ENCODE measurements around the gene NTRK3.

Gene NTRK3

GRCh38 chr15:88178631-88179030 lies 77.9 kb downstream of the NTRK3 start:
- DNase-seq, result no peak

- DNase-seq, result no peak
Measured at GRCh38 chr15:88177451-88177850, 79.1 kb downstream of the NTRK3 start.

GRCh38 chr15:88174571-88174970 lies 82.0 kb downstream of the NTRK3 start:
- DNase-seq, result no peak

- no peak for DNase-seq
Measured at GRCh38 chr15:88166082-88166993, 90.2 kb downstream of the NTRK3 start.

- DNase-seq, result no peak
Measured at GRCh38 chr15:88161636-88162035, 94.9 kb downstream of the NTRK3 start.

- DNase-seq, result no peak
Measured at GRCh38 chr15:88155310-88155709, 101.2 kb downstream of the NTRK3 start.

GRCh38 chr15:88152672-88153071 lies 103.9 kb downstream of the NTRK3 start:
- DNase-seq, result no peak

- DNase-seq, result no peak
Measured at GRCh38 chr15:88147760-88148159, 108.8 kb downstream of the NTRK3 start.

- no peak for DNase-seq
Measured at GRCh38 chr15:88144921-88145653, 111.5 kb downstream of the NTRK3 start.

- DNase-seq, result no peak
Measured at GRCh38 chr15:88142121-88142520, 114.4 kb downstream of the NTRK3 start.

GRCh38 chr15:88141269-88141889 lies 115.2 kb downstream of the NTRK3 start:
- no peak for DNase-seq

GRCh38 chr15:88140398-88140797 lies 116.1 kb downstream of the NTRK3 start:
- no peak for DNase-seq

GRCh38 chr15:88139936-88140335 lies 116.6 kb downstream of the NTRK3 start:
- no peak for DNase-seq

GRCh38 chr15:88133795-88134194 lies 122.7 kb downstream of the NTRK3 start:
- no peak for DNase-seq

- DNase-seq, result no peak
Measured at GRCh38 chr15:88132499-88132898, 124.0 kb downstream of the NTRK3 start.

GRCh38 chr15:88131937-88132336 lies 124.6 kb downstream of the NTRK3 start:
- no peak for DNase-seq

- no peak for DNase-seq
Measured at GRCh38 chr15:88127432-88127790, 129.1 kb downstream of the NTRK3 start.

- no peak for DNase-seq
Measured at GRCh38 chr15:88126695-88127431, 129.7 kb downstream of the NTRK3 start.

- no peak for DNase-seq
Measured at GRCh38 chr15:88125576-88125975, 131.0 kb downstream of the NTRK3 start.

- no peak for DNase-seq
Measured at GRCh38 chr15:88124199-88124598, 132.3 kb downstream of the NTRK3 start.

GRCh38 chr15:88121968-88122530 lies 134.5 kb downstream of the NTRK3 start:
- DNase-seq, result no peak

- DNase-seq, result no peak
Measured at GRCh38 chr15:88120026-88120425, 136.5 kb downstream of the NTRK3 start.

GRCh38 chr15:88118741-88119140 lies 137.8 kb downstream of the NTRK3 start:
- peak in 1 of 2 experiments; percentile 59 for DNase-seq

Data from cerebellar nuclear complex (tissue), 1 donor.